PC-9 (cell line): ENCODE results near the gene TNFSF13B.
"Not testable (repeated sequence)": the region's sequence is repeated elsewhere in the genome, so short reads cannot be mapped to it uniquely, and the experiment has no call there.

Experiments
- CTCF ChIP-seq: fragments of 200-600 bp; sonication (generic); conservative IDR thresholded peaks from 2 replicates; pipeline ENCODE4 v1.6.1; 2017; ENCODE audit warnings: mixed run types, antibody characterized with exemption, mild to moderate bottlenecking, moderate library complexity
- EZH2 ChIP-seq: fragments of 200-600 bp; sonication (generic); IDR thresholded peaks from 2 replicates; pipeline ENCODE4 v1.8.0; 2017; ENCODE audit warnings: antibody characterized with exemption, low read depth

DNA sequence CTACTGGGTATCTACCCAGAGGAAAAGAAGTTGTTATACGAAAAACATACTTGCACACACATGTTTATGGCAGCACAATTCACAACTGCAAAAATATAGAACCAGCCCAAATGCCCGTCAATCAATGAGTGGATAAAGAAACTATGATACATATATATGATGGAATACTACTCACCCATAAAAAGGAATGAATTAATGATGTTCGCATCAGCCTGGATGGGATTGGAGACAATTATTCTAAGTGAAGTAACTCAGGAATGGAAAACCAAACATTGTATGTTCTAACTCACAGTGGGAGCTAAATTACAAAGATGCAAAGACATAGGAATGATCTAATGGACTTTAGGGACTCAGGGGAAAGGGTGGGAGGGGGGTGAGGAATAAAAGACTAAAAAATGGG is 1.7 kb upstream of the TNFSF13B start:
- TF ChIP-seq EZH2, CTCF: not testable (repeated sequence)
